Testis (tissue), 3 donors: ENCODE results near the gene SCNN1A. TPM values are rescaled to one million over a fixed set of nuclear protein-coding genes. Genes with fewer than 3 reads are reported as not detected.

ENCODE experiments used
- DNase-seq: peaks from one replicate; pipeline ENCODE4 v3.0.0-alpha.2; 2019
- H3K27ac ChIP-seq, 2 donors: fragments of 200-600 bp; sonication (generic); one replicate each; pipeline ENCODE4 v1.5.1; 2019
- H3K27me3 ChIP-seq: fragments of 200-600 bp; sonication (generic); one replicate; pipeline ENCODE4 v1.5.1; 2019
- H3K36me3 ChIP-seq: fragments of 200-600 bp; sonication (generic); one replicate; pipeline ENCODE4 v1.5.1; 2017; ENCODE audit warnings: low read depth; ENCODE audit errors: missing control alignments
- H3K4me1 ChIP-seq: fragments of 200-600 bp; sonication (generic); one replicate; pipeline ENCODE4 v1.5.1; 2019
- H3K4me3 ChIP-seq, 2 donors: fragments of 200-600 bp; sonication (generic); one replicate each; pipeline ENCODE4 v1.5.1; 2017 to 2019
- H3K9me3 ChIP-seq: fragments of 200-600 bp; sonication (generic); one replicate; pipeline ENCODE4 v1.5.1; 2017
- CTCF ChIP-seq, 3 experiments: fragments of 450-650 bp in 2 of 3; fragments of 200-600 bp in 1 of 3; sonication (generic) in 1 of 3; IDR thresholded peaks; one replicate each; pipeline ENCODE4 v1.5.1; 2016 to 2019; ENCODE audit warnings: antibody characterized with exemption in 3 of 3, mild to moderate bottlenecking in 2 of 3, moderate library complexity in 1 of 3
- POLR2A ChIP-seq: fragments of 450-650 bp; IDR thresholded peaks from one replicate; pipeline ENCODE4 v1.6.1; 2017; ENCODE audit warnings: antibody characterized with exemption, mild to moderate bottlenecking, moderate library complexity
- WGBS, 2 donors: methylation state at CpG; one replicate each; pipeline ENCODE4 v1.1.5; 2018; 5-methylcytosine and 5-hydroxymethylcytosine counted together
- intact Hi-C: fragments of 100-400 bp; cut with DNase I; formaldehyde crosslinking; loops from one replicate; pipeline ENCODE4 v1.15.1; 2023; ENCODE audit warnings: low total_unique reads
- polyA plus RNA-seq: library from polyadenylated mRNA; stranded (reverse); fragments of 350-450 nt; fragmentation: Illumina TruSeq; extraction: RNeasy Lipid Tissue Mini Kit (QIAGEN cat#74804); gene quantifications from one replicate; pipeline ENCODE4 v1.2.3, GENCODE V29; 2014; ENCODE audit warnings: low read depth, low replicate concordance; ENCODE audit not compliant: insufficient read depth
- total RNA-seq, 2 donors: library from RNA; depleted of rRNA; stranded (reverse); fragments of >200 nt; gene quantifications; one replicate each; pipeline ENCODE4 v1.2.3, GENCODE V29; 2016

The SCNN1A gene
- total and polyA plus RNA-seq, 3 donors from 2014 or later = 14.6 to 43.1 (median 22.7) TPM

GRCh38 chr12:6404390-6404789, 29.0 kb upstream of the SCNN1A start:
- no peak for TF ChIP-seq CTCF (IDR thresholded peaks at IDR 0.05)
- Histone ChIP-seq H3K9me3 (no peaks in the 10 kb centered on the region), H3K27ac (no peak overlapping the region), H3K36me3 (no peaks in the 10 kb centered on the region), H3K27me3 (no peaks in the 10 kb centered on the region), H3K4me1 (no peaks in the 10 kb centered on the region), H3K4me3 (no peak overlapping the region)
- intact Hi-C loops = no loop called here
- DNase-seq = no peak
- 85 to 88% methylated on average over 5 of the region's 5 CpGs for WGBS, 2 donors

GRCh38 chr12:6399884-6400644, 24.7 kb upstream of the SCNN1A start:
- WGBS, 2 donors = 89 to 91% methylated on average over 7 of the region's 7 CpGs
- Histone ChIP-seq H3K27me3 (no peaks in the 10 kb centered on the region), H3K4me3 (no peak overlapping the region), H3K36me3 (no peaks in the 10 kb centered on the region), H3K4me1 (no peaks in the 10 kb centered on the region), H3K27ac (no peak overlapping the region), H3K9me3 (no peaks in the 10 kb centered on the region)
- TF ChIP-seq POLR2A (no peak), CTCF (IDR thresholded peaks at IDR 0.05) (no peak)
- DNase-seq = no peak
- intact Hi-C loops = no loop called here

GRCh38 chr12:6396031-6396430, 20.7 kb upstream of the SCNN1A start:
- no peak for DNase-seq
- Histone ChIP-seq H3K4me1 (peaks cover 4% of the 10 kb centered on the region), H3K4me3 (no peak overlapping the region), H3K27ac (no peak overlapping the region), H3K27me3 (no peaks in the 10 kb centered on the region), H3K36me3 (no peaks in the 10 kb centered on the region), H3K9me3 (no peaks in the 10 kb centered on the region)
- intact Hi-C loops = no loop called here
- TF ChIP-seq POLR2A = no peak
- TF ChIP-seq CTCF (IDR thresholded peaks at IDR 0.05) = no peak
- WGBS, 2 donors = 81 to 90% methylated on average over 2 of the region's 2 CpGs

GRCh38 chr12:6394398-6394797, 19.0 kb upstream of the SCNN1A start:
- TF ChIP-seq CTCF (IDR thresholded peaks at IDR 0.05) = no peak
- no peak for TF ChIP-seq POLR2A
- no peak overlapping the region for H3K4me3 ChIP-seq
- intact Hi-C loops = no loop called here
- H3K27ac ChIP-seq = peak overlapping the region in 1 of 2 donors; percentile 66
- H3K9me3 ChIP-seq = no peaks in the 10 kb centered on the region
- 51% methylated on average over 7 to 8 of the region's 8 CpGs for WGBS, 2 donors
- peaks cover 4% of the 10 kb centered on the region for H3K4me1 ChIP-seq
- no peaks in the 10 kb centered on the region for H3K27me3 ChIP-seq
- DNase-seq = no peak
- no peaks in the 10 kb centered on the region for H3K36me3 ChIP-seq

- Histone ChIP-seq H3K9me3 (no peaks in the 10 kb centered on the region), H3K4me3 (no peak overlapping the region), H3K4me1 (peaks cover 4% of the 10 kb centered on the region), H3K27ac (peak overlapping the region in 1 of 2 donors; percentile 37), H3K27me3 (no peaks in the 10 kb centered on the region), H3K36me3 (no peaks in the 10 kb centered on the region)
- intact Hi-C loops = no loop called here
- TF ChIP-seq POLR2A (no peak), CTCF (IDR thresholded peaks at IDR 0.05) (no peak)
- WGBS, 2 donors = 89% methylated on average over 7 of the region's 7 CpGs
- DNase-seq = no peak
These were observed 17.7 kb upstream of the SCNN1A start for GRCh38 chr12:6393109-6393508.
